GM04504 (cell line): ENCODE results near the gene MMS19.
A peak's percentile ranks its signal among the peaks of the same experiment; 100 is the strongest.

Experiments used
- DNase-seq: peaks from one replicate; pipeline ENCODE4 v3.0.0-alpha.2; 2012; ENCODE audit warnings: low read depth

Gene MMS19, protein sequence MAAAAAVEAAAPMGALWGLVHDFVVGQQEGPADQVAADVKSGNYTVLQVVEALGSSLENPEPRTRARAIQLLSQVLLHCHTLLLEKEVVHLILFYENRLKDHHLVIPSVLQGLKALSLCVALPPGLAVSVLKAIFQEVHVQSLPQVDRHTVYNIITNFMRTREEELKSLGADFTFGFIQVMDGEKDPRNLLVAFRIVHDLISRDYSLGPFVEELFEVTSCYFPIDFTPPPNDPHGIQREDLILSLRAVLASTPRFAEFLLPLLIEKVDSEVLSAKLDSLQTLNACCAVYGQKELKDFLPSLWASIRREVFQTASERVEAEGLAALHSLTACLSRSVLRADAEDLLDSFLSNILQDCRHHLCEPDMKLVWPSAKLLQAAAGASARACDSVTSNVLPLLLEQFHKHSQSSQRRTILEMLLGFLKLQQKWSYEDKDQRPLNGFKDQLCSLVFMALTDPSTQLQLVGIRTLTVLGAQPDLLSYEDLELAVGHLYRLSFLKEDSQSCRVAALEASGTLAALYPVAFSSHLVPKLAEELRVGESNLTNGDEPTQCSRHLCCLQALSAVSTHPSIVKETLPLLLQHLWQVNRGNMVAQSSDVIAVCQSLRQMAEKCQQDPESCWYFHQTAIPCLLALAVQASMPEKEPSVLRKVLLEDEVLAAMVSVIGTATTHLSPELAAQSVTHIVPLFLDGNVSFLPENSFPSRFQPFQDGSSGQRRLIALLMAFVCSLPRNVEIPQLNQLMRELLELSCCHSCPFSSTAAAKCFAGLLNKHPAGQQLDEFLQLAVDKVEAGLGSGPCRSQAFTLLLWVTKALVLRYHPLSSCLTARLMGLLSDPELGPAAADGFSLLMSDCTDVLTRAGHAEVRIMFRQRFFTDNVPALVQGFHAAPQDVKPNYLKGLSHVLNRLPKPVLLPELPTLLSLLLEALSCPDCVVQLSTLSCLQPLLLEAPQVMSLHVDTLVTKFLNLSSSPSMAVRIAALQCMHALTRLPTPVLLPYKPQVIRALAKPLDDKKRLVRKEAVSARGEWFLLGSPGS

DNA sequence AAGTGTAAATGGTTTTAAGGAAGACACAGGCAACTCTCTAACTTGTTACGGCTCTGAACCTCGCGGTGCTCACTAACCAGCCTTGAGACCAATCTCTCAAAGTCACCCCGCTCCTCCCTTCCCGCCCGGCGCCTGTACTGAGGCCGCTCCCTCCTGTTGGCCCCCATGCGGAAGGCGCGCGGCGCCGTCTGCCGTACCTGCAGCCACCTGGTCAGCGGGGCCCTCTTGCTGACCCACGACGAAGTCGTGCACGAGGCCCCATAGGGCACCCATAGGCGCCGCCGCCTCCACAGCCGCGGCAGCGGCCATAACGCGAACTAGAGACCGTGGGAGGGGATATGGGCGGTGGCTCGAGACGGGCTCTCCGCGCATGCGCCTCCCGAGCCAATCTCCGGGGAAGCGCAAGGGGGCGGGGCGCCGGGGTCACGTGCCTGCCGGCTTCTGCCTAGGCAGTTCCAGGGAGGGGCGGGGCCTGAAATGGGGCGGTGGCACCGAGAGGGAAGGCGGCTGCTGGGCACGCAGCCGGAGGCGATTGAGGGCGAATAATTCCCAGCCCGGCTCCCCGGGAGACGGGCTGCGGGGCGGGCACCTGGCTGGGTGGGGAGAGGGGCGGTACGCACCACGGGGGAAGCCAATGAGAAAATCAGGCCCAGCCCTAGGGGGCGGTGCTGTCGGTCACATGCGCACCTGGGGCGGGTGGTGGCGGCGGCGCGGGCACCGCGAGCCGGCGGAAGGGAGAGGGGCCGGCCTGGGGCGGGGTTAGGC, at the start of gene MMS19:
MMS19 (minus strand) TSS at position 347 of the 765 bp plus-strand sequence; CDS start at position 309, 38 bp downstream.
- peak; percentile 98 for DNase-seq

DNA sequence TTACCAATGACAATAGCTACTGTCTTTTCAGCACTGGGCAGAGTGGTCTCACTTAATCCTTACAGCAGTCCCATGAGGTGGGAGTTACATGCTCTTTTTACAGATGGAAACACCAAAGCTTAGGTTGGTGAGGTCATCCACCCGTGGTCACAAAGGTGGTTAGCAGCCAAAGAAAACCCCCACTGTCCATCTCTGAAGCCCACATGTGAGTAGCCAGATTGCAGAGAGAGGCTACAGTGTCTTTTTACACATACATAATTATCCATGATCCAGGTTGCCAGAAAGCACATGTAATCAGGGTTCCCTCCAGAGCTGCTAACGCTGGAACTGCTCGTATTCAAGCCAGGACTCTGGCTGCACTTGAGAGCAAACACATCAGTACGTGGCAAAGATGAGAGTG, 49.7 kb upstream of the MMS19 start:
- no peak for DNase-seq

DNA sequence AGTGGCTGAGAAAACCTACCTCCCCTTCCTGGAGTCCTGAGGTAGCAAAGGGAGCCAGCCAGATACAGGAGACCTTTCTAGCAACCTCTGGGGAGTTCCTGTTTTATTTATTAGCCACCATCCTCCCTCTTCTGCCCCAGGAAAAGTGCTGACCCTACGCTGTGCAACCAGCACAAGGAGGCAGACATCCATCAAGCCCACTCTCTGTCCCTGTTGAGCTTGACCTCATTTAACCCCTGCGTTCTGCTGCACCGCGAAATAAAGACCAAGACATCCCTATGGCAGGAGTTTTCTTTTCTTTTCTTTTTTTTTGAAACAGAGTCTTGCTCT, 49.0 kb upstream of the MMS19 start:
- DNase-seq = no peak

DNA sequence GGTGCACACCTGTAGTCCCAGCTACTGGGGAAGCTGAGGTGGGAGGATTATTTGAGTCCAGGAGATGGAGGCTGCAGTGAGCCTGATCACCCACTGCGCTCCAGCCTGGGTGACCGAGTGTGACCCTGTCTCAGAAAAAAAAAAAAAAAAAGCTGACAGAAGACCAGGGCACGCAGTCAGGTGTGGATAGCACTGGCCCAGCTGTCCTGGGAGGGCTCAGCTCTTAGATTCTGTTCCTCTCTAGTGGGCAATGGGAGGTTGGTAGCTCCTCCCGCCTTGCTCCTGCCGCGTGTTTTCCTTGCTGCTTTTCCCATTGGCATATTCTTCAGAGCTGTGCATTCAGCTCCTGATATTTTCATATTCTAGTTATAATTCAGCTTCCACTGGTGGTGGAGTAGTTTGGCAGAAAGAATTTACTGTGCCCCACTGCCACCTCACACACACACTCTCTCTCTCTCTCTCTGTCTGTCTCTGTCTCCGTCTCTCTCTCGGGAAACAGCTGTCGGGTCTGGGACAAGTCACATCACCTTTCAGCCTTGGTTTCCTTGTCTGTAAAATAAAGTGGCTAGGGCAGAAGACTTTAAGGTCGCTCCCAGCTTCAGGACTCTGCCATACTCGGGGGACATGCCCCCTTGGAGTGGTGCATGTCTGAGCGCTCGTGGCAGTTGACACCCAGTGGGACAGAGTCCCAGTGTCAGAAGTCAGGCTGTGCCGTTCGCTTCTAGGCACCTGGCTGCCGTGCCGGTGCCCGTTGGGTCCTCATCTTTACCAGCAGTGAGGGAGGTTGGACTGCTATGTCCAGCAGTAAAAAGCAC, 48.4 kb upstream of the MMS19 start:
- no peak for DNase-seq

DNA sequence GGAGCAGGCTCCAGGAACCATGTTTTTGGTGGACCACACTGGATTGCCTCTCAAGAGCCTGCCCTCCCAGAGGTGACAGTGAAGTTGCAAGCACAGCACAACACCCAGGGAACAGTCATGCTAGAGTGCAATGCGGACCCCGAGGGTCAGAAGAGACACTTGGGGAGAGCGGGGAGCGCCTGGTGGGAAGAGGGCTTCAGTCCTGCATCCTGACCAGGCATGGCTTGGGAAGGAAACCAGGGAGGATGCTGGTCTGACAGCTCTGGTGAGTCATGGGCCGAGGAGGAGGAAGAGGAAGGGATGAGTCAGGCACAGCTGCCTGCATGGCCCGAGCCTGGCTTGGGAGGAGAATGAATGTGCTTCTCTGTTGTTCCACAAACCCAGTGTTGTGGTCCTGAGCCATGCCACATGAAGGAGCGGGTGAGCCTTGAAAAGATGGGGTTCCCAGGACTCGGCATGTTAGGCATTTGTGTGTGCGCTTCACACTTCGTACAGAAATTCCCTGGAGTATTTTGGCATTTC, 44.9 kb upstream of the MMS19 start:
- peak; percentile 89 for DNase-seq

DNA sequence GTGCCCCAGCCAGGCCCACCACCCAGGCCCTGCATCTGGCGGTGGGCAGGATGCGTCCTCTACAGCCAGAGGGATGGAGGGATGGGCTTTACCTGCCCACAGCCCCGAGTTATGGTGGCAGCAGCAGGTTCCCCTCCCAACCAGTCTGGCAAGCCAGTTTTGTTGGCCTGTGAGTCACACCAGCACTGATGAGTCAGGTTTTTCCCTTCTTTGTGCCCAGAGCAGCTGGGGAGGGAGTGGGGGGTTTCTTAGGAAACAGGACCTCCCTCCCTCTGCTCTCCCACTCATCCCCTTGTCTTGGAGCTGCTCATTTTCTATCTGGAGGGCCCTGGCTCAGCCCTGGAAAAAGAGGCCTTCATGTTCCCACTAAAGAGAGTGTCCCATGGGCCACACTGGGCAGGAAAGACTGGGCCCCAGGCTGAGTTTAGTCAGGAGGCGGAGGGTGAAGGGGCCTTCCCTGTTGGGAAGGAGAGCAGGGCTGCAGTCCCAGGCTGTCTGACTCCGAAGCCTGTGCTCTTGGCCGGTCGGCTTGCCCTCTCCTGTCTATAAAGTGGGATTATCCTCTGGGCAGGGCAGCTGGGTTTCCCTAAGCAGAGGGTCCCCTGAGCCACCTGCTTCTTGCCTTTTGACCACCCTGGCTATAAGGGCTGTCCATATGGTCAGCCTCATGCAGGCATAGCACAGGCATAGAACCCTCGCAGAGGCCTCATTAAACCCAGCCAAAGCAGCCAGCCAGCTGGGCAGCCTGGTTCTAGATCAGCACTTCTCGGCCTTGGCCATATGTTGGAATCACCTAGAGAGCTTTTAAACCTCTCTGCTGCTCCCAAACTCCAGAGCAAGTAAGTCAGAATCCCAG, 44.2 kb upstream of the MMS19 start:
- peak; percentile 84 for DNase-seq

DNA sequence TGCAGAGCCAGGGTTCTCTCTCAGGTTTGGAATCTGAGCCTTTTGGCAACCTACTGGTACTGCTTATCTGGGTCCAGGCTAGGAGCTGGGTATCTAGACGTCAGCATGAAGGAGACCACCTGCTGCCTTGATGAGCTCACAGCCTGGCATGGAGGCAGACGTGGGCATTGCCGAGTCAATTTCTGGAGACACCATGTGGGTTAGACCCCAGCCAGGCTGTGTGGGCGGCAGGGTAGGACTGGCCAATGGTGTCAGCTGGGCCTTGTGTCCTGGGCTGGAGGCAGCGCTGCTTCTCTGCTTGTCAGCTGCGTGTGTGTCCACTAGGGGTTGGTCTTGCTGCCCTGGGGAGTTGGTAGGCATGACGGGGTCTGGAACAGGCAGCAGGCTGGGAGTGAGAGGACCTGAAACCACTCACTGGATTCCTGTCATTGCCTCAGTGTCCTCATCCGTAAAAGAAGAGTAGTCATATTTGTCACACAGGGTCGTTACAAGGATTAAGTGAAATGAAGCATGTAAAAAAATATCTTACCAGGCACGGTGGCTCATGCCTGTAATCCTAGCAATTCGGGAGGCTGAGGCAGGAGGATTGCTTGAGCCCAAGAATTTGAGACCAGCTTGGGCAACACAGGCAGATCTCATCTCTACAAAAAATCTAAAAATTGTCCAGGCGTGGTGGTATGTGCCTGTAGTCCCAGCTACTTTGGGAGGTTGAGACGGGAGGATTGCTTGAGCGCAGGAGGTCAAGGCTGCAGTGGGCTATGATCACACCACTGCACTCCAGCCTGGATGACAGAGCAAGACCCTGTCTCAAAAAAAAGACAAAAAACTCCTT, 42.7 kb upstream of the MMS19 start:
- no peak for DNase-seq

DNA sequence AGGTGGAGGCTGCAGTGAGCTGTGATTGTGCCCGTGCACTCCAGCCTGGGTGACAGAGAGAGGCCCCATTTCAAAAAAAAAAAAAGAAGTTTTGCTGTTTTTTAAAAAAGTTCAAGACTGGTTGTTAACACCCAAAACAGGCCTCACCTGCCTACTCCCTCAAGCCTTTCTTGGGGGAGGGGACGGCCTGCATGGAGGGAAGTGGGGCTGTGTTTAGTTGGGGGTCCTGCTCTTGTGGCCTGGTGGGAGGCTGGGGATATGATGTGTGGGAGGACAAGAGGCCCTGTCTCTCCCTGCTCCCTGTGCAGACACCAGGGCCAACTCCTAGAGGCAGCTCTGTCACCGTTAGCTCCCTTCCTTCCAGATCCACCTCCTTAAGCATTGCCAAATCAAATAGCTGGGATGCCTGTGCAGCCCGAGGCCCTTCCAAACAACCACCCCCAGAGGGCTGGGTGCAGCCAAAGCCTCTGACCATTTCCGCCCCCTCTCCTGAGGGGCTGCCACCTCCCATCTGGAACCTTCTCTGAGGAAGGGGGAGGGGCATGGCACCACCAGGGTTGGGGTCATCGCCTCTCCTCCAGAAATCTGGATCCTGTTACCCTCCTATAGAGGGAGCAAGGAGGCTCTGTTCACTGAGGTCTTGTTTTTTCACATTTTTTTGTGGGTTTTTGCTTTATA, 41.4 kb upstream of the MMS19 start:
- DNase-seq = no peak

DNA sequence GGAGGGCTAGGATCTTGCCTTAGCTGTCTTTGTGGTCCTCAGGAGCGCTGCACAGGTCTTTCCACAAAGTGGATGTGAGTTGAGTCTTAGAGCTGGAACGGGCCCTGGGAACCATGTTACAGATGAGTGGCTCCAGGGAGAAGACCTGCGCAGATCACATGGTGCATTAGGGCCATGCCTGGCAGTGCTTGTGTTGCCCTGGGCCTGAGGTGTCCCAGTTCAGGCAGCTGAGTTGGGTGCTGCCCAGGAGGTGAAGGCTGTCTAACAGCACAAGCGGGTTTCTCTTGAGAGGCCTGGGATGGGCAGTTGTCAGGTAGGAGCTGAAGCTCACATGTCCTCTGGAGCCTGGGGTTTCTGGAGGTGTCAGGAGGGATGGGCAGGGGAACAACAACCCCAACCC, 40.6 kb upstream of the MMS19 start:
- DNase-seq = no peak

DNA sequence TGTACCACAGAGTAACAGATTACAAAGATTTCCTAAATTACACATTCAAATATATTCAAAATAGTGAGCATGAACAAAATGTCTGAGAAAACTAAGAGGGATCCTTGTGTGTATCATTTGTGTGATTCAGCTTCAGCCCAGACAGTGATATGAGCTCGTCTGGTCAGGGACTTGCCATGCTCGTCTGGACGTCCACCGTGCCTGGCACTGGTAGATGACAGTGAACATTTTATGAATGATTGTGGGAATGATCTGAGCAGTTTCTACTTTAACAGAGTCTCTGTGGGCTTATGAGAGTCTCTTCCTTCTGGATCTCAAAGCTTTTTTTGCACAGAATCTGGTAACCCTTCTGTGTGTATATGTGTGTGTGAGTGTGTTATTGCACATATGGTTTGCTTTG, 40.2 kb upstream of the MMS19 start:
- DNase-seq = no peak

DNA sequence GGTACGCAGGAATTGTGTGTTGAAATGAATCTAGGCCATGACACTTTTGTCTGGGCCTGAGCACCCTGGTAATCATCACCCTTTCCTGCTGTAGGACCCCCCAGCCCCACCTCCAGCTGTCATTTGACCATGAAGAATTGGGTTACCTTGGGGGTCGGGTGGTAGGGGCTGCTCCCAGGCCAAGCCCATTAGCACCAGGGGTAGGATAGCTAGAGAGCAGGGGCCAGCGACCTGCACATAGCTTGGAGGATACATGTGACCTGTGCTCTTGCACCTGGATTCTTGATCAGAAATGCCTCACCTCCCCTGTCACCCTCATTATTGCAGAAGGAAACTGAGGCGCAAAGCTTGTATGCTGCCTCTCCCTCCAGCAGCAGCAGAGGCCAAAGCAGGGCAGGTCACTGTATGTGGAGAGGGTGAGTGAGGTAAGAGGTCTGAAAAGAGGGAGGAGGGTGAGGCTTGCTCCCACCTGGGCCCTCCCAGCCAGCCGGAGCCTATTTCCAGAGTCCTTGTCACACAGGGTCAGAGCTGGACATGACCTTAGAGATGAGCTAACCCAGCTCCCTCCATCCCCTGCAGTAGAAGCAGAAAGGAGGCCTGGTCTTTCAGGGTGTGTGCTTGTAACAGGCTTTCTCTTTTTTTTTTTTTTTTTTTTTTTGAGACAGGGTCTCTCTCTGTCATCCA, 39.1 kb upstream of the MMS19 start:
- DNase-seq = no peak

DNA sequence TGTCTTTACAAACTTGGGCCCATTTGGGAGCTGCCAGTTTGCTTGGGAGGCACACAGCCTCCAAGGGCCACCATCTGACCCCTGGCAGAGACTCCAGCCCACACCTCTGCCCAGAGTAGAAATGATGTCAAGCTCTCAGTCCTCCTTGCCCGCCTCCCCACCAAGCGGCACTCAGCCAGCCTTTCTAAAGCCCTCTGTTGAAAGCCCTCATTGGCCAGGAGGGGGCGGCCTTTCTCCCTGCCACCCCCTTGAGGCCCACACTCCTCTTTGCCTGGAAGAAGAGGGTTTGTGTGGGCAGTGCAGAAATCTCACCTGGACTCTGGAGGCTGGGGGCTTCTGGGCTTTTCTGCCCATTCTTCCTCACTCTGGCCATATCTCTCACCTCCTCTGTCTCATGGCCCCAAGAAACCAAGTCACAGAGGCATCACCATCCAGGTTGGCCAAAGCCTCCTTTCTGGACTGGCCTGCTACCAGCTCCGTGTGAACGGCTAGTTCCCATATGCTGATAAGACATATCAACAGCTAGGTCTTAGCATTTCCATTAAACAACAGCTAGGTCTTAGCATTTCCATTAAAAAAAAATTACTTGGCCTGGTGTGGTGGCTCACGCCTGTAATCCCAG, 36.6 kb upstream of the MMS19 start:
- no peak for DNase-seq

DNA sequence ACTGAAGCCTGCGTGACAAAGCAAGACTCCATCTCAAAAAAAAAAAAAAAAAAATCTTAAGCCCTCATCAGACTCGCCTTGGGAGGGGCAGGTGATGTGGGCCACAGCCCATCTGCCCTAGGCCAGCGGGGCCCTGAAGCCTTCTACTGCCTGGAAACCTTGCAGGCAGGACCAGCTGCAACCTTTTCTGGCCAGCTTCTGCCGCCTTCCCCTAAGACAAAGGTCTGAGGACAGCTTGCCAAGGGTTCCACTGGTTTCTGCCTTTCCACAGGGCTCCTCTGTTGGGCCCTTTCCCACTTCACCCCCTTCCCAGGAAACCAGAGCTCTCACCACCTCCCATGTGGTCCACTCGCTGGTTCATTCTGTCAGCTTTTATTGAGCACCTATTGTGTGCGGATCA, 35.7 kb upstream of the MMS19 start:
- DNase-seq = no peak

DNA sequence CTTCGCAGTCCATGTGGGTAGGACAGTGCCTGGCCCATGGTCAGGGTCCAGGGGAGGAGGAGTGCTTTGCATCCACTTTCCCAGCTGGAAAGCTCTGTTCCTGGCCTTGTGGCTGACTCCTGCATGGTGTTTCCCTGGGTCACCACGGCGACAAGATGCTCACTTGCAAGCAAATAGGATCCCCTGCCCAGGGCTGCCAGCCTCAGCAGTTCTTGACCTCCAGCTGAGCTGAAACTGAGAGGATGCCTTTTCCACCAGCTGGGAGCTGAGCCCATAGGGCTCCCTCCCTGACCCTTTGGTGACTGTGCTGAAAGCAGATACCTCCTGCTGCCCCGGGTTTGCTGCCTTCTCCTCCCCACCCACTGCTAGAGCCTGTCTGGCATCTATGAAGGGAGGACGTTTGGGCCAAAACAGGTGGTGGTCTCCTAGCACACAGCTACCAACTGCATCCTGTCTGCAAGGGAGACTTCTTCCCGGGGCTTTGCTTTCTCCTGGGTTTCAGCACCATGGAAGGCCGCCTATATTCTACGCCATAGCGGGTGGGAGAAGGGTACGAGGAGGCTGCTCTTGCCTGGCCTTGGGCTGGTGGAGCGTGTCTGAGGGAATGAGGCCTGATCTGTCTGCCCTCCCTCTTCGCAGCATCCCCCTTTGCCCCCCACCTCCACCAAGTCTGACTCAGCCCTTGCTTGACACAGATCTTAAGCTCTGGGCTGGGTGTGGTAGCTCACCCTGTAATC, 34.9 kb upstream of the MMS19 start:
- DNase-seq = no peak

DNA sequence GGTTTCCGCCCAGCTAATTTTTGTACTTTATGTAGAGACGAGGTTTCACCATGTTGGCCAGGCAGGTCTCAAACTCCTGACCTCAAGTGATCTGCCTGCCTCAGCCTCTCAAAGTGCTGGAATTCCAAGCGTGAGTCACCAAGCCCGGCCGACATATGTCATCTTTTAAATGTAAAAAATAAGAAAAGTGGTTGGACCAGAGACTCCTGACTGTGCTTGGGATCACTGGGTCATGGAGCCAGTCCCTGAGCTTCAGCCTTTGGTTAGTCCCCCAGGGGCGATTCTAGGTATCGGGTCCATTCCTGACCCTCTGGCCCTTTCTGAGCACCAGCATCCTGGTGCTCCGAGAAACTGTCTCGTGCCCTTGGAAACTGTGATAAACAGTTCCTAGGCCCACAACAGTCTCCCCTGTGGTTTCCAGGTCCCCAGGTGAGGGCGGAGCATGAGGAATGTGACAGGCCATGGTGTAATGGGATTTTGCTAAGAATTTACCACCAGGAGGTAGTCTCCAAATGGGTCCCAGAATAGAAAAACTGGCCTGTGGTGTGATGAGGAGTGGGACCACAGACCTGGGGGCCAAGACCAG, 33.3 kb upstream of the MMS19 start:
- no peak for DNase-seq

DNA sequence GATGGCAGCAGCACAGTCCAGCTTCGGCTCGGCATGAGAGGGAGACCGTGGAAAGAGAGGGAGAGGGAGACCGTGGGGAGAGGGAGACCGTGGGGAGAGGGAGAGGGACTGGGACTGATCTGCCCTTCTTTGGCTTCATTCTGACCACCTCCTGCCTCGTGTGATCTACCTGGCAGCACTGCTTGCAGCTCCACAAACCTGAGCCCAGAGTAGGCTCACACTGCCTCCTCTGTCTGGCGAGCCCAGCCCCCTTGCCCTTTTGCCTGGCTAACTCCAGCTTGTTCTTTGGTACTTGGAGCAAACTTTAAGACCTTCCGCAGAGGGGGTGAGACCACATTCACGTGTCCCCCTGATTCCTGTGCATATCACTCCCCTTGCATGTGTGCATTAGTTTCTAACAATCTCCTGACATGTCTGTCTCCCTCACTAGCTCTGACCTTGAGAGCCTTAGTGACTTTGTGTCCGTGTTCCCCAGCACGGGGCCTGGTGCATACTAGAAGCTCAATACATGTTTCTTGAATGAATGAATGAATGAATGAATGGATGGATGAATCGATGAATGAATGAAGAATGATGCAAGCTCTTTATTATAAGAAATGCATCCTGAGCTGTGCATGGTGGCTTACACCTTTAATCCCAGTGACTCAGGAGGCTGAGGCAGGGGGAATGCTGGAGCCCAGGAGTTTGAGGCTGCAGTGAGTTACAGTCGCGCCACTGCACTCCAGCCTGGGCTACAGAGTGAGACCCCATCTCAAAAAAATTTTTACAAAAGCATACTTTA, 31.7 kb upstream of the MMS19 start:
- no peak for DNase-seq
